ENCODE data around the gene GET3.

- TF ChIP-seq, protein P1, sequence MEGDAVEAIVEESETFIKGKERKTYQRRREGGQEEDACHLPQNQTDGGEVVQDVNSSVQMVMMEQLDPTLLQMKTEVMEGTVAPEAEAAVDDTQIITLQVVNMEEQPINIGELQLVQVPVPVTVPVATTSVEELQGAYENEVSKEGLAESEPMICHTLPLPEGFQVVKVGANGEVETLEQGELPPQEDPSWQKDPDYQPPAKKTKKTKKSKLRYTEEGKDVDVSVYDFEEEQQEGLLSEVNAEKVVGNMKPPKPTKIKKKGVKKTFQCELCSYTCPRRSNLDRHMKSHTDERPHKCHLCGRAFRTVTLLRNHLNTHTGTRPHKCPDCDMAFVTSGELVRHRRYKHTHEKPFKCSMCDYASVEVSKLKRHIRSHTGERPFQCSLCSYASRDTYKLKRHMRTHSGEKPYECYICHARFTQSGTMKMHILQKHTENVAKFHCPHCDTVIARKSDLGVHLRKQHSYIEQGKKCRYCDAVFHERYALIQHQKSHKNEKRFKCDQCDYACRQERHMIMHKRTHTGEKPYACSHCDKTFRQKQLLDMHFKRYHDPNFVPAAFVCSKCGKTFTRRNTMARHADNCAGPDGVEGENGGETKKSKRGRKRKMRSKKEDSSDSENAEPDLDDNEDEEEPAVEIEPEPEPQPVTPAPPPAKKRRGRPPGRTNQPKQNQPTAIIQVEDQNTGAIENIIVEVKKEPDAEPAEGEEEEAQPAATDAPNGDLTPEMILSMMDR (IDR thresholded peaks at IDR 0.05) = no peak
- peak; percentile 100 for TF ChIP-seq POLR2A (IDR thresholded peaks at IDR 0.05)
These were observed 54.2 kb downstream of the GET3 start, which contains the start of gene JUNB for GRCh38 chr19:12791345-12792050.
